Measurements from ENCODE around the gene GALNT12.

GALNT12 gene

GRCh38 chr9:98851730-98852459, 44.4 kb downstream of the GALNT12 start:
- Mint-ChIP-seq H3K27ac (peak overlapping the region; percentile 35 to 67), H3K27me3 (no peaks in the 10 kb centered on the region), H3K4me3 (no peak overlapping the region), H3K9me3 (peaks cover 0 to 11% of the 10 kb centered on the region in 2 donors), H3K4me1 (peaks cover 13% of the 10 kb centered on the region)
- DNase-seq (peak; percentile 59 to 66), ATAC-seq (peak; percentile 68)

GRCh38 chr9:98852460-98852734, 44.9 kb downstream of the GALNT12 start:
- Mint-ChIP-seq H3K4me1 (peaks cover 13% of the 10 kb centered on the region), H3K9me3 (peaks cover 0 to 11% of the 10 kb centered on the region in 2 donors), H3K27me3 (no peaks in the 10 kb centered on the region), H3K27ac (no peak overlapping the region), H3K4me3 (no peak overlapping the region)
- DNase-seq (no peak), ATAC-seq (no peak)

GRCh38 chr9:98852961-98853360, 45.5 kb downstream of the GALNT12 start:
- Mint-ChIP-seq H3K27ac (no peak overlapping the region), H3K27me3 (no peaks in the 10 kb centered on the region), H3K9me3 (peaks cover 0 to 11% of the 10 kb centered on the region in 2 donors), H3K4me3 (no peak overlapping the region), H3K4me1 (peaks cover 13% of the 10 kb centered on the region)
- ATAC-seq (no peak), DNase-seq (no peak)

GRCh38 chr9:98854266-98854665, 46.8 kb downstream of the GALNT12 start:
- ATAC-seq (no peak), DNase-seq (no peak)
- H3K4me3 Mint-ChIP-seq, result no peak overlapping the region
- H3K9me3 Mint-ChIP-seq, result peaks cover 0 to 11% of the 10 kb centered on the region in 2 donors
- peaks cover 4% of the 10 kb centered on the region for H3K27me3 Mint-ChIP-seq
- peaks cover 13% of the 10 kb centered on the region for H3K4me1 Mint-ChIP-seq
- no peak overlapping the region for H3K27ac Mint-ChIP-seq

- ATAC-seq (no peak), DNase-seq (no peak)
- Mint-ChIP-seq H3K27ac (no peak overlapping the region), H3K4me1 (peaks cover 13% of the 10 kb centered on the region), H3K4me3 (no peak overlapping the region), H3K27me3 (peaks cover 10% of the 10 kb centered on the region), H3K9me3 (peaks cover 0 to 11% of the 10 kb centered on the region in 2 donors)
Measured at GRCh38 chr9:98855592-98855991, 48.1 kb downstream of the GALNT12 start.

GRCh38 chr9:98856982-98857381, 49.5 kb downstream of the GALNT12 start:
- H3K9me3 Mint-ChIP-seq, result peaks cover 0 to 11% of the 10 kb centered on the region in 2 donors
- peaks cover 6% of the 10 kb centered on the region for H3K4me1 Mint-ChIP-seq
- H3K4me3 Mint-ChIP-seq, result no peak overlapping the region
- DNase-seq (no peak), ATAC-seq (no peak)
- H3K27me3 Mint-ChIP-seq, result peaks cover 10% of the 10 kb centered on the region
- no peak overlapping the region for H3K27ac Mint-ChIP-seq

GRCh38 chr9:98859941-98860340, 52.5 kb downstream of the GALNT12 start:
- no peak for DNase-seq
- ATAC-seq, result no peak
- peaks cover 5% of the 10 kb centered on the region for H3K4me1 Mint-ChIP-seq
- no peak overlapping the region for H3K27ac Mint-ChIP-seq
- no peak overlapping the region for H3K4me3 Mint-ChIP-seq
- peaks cover 19% of the 10 kb centered on the region for H3K27me3 Mint-ChIP-seq
- H3K9me3 Mint-ChIP-seq, result peaks cover 0 to 11% of the 10 kb centered on the region in 2 donors

GRCh38 chr9:98860871-98861293, 53.4 kb downstream of the GALNT12 start:
- DNase-seq (no peak), ATAC-seq (no peak)
- Mint-ChIP-seq H3K4me1 (peaks cover 5% of the 10 kb centered on the region), H3K9me3 (peaks cover 0 to 4% of the 10 kb centered on the region in 2 donors), H3K27me3 (peaks cover 28% of the 10 kb centered on the region), H3K4me3 (no peak overlapping the region), H3K27ac (no peak overlapping the region)

GRCh38 chr9:98861781-98862504, 54.5 kb downstream of the GALNT12 start:
- H3K27me3 Mint-ChIP-seq, result peaks cover 37% of the 10 kb centered on the region
- no peak for DNase-seq
- ATAC-seq, result peak; percentile 80

GRCh38 chr9:98862936-98863335, 55.5 kb downstream of the GALNT12 start:
- ATAC-seq, result no peak
- Mint-ChIP-seq H3K27me3 (peaks cover 42% of the 10 kb centered on the region), H3K4me1 (peaks cover 18% of the 10 kb centered on the region), H3K9me3 (no peaks in the 10 kb centered on the region), H3K4me3 (no peak overlapping the region), H3K27ac (peak overlapping the region in 1 of 2 donors; percentile 30)
- no peak for DNase-seq

More at GRCh38 chr9:98861781-98862504, 54.5 kb downstream of the GALNT12 start:
- Mint-ChIP-seq H3K9me3 (no peaks in the 10 kb centered on the region), H3K27ac (peak overlapping the region in 1 of 2 donors; percentile 72), H3K4me1 (peaks cover 8% of the 10 kb centered on the region), H3K4me3 (no peak overlapping the region)

- H3K27me3 Mint-ChIP-seq, result peaks cover 35% of the 10 kb centered on the region
- no peak for DNase-seq
- no peak overlapping the region for H3K27ac Mint-ChIP-seq
- no peaks in the 10 kb centered on the region for H3K9me3 Mint-ChIP-seq
- no peak overlapping the region for H3K4me3 Mint-ChIP-seq
- peaks cover 21% of the 10 kb centered on the region for H3K4me1 Mint-ChIP-seq
- no peak for ATAC-seq
Measured at GRCh38 chr9:98864281-98865174, 57.1 kb downstream of the GALNT12 start.

GRCh38 chr9:98865284-98865875, 57.9 kb downstream of the GALNT12 start:
- peaks cover 21% of the 10 kb centered on the region for H3K4me1 Mint-ChIP-seq

GRCh38 chr9:98866435-98867102, 59.1 kb downstream of the GALNT12 start:
- Mint-ChIP-seq H3K9me3 (no peaks in the 10 kb centered on the region), H3K4me3 (no peak overlapping the region), H3K4me1 (peaks cover 21% of the 10 kb centered on the region), H3K27ac (peak overlapping the region in 1 of 2 donors; percentile 94), H3K27me3 (peaks cover 32% of the 10 kb centered on the region)
- no peak for ATAC-seq
- no peak for DNase-seq

More at GRCh38 chr9:98865284-98865875, 57.9 kb downstream of the GALNT12 start:
- ATAC-seq (no peak), DNase-seq (no peak)
- Mint-ChIP-seq H3K27ac (no peak overlapping the region), H3K9me3 (no peaks in the 10 kb centered on the region), H3K27me3 (peaks cover 32% of the 10 kb centered on the region), H3K4me3 (no peak overlapping the region)

- Mint-ChIP-seq H3K4me3 (no peak overlapping the region), H3K9me3 (no peaks in the 10 kb centered on the region), H3K27ac (peak overlapping the region; percentile 91 to 94), H3K27me3 (peaks cover 32% of the 10 kb centered on the region), H3K4me1 (peaks cover 18% of the 10 kb centered on the region)
- peak; percentile 22 for ATAC-seq
- no peak for DNase-seq
Measured at GRCh38 chr9:98867103-98867428, 59.6 kb downstream of the GALNT12 start.
